ENCODE results near the gene STBD1.
"Not testable (repeated sequence)": the region's sequence is repeated elsewhere in the genome, so short reads cannot be mapped to it uniquely, and the experiment has no call there.

Gene STBD1

DNA sequence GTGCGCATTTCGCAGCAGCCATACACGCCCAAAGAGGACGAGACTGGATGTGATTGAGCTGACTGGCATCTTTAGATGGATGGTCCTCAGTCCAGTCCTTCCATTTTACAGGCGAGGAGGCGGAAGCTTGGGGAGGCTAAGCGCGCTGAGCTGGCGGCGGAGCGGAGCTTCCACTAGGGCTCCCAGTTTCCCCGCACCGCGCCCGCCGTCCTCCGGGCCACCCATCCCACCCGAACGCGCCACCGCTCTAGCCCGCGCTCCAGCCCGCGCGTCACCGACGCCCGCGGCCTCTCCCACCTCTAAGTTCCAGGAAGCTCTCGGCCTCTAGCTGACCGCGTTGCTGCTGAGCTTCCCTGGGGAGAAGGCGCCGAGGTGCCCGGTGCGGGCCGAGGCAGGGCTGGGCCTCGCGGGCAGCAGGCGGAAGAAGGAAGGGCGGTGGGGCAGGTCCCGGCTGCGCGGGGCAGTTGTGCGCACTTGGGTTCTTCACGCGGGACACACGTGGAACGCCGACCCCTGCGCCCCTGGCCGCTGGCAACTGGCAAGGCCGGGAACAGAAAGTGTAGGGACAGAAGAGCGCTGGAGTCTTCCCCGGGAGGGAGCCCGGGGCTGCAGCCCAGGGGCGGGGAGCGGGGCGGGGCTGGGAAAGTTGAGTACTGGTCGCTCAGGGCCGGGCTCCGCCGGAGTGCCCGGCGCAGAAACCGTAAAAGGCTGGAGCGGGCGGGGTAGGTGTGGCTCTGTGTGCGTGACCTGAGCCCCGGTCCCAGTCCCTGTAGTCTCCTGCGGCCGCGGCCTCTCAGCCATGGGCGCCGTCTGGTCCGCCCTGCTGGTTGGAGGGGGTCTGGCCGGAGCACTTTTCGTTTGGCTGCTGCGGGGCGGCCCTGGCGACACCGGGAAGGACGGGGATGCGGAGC is at the start of gene STBD1:
TSS of gene STBD1 (plus strand) at position 763 of the 911 bp plus-strand sequence. CDS start at position 800, 37 bp downstream.
- peak; percentile 58 to 68 for DNase-seq

GRCh38 chr4:76256968-76257367 is 49.6 kb upstream of the STBD1 start:
- DNase-seq: no peak

GRCh38 chr4:76257824-76258223 is 48.7 kb upstream of the STBD1 start:
- no peak for DNase-seq

DNA sequence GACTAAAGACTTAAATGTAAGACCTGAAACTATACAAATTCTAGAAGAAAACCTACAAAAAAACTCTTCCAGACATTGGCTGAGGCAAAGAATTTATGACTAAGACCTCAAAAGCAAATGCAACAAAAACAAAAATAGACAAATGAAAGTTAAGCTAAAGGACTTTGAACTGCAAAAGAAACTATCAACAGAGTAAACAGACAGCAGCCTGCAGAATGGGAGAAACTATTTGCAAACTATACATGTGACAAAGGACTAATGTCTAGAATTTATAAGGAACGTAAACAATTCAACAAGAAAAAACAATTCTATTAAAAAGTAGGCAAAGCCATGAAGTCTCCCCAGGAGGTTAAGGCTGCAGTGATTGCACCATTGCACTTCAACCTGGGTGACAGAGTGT is 46.0 kb upstream of the STBD1 start:
- no peak for DNase-seq

DNA sequence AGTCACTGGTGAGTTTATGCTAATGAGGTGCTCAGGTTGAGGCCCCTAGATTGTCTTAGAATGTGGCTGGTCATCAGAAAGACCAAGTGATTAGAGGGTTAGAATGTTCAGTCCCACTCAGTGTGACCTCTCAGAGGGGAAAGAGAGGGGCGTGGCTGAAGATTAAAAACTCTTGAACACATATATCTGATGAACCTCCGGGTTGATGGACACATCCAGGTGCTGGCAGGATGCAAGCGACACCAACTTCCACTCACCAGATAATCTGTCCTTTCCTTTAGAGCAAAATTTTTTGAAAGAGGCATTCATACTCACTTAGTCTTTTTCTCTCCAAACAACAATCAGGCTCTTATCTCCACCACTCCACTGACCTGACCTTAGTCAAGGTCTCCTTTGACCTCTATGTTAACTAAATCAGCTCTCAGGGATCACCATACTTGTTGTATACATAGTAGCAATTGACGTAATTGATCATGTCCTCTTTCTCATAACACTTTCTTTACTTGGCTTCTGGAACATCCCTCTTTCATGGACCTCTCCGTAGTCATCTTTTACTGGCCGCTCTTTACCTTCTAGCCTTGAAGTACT is 40.8 kb upstream of the STBD1 start:
- no peak for DNase-seq

DNA sequence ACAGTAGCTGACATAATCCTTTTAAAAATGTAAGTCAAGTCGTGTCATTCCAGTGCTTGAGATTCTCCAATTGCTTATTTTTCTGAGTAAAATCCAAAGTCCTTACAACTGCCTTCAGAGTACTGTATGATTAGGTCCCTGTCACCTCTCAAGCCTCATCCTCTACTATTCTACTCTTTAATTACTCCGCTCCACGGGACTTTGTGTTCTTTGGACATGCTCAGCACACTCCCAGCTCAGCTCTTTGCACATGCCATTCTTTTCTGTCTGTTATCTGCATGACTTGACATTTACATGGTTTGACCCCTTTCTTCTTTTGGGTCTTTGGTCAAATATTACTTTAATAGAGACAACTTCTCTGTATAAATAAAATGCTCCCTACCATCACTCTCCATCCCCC is 39.9 kb upstream of the STBD1 start:
- no peak for DNase-seq

GRCh38 chr4:76267811-76268210 is 38.7 kb upstream of the STBD1 start:
- DNase-seq: no peak

DNA sequence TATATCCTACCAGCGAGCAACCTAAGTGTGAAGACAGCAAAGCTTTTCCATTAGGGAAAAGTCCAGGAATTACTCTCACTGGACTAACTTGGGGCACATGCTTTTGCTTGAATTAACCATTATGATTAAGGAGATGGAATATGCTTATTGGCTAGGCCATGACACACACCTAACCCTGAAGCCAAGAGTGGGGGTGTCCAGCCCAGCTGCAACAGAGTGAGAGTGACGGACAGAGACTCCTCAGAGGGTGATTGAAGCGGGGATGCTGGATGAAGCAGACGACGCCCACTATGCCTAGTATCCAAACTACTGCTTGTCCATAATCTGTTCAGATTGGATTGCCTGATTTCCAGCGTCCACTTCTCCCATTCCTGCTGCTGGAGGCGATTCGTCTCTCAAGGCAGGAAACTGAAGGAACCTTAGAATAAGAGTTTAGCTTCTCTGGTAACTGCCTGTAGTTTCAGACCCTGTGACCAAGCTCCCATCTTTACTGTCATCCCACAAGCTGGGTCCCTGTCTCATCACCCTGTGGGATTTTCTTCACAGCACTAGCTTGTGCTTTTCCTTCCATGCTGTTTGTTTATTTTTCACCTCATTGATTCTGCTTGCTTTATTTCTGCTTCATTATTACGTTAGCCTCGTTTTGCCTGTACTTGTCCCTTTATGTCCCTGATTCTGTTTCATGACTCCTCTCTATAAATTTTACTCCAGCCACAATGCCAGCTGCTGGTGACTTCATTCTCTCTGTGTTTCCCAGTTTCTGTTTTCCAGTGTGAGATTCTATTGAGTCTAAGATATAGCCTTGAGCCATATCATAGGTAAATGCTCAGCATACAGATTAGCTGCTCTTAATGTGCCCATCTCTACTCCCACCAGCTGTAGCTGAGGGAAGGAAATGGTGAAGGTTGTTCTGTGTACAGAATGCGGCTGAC is 36.0 kb upstream of the STBD1 start:
- DNase-seq: no peak

GRCh38 chr4:76271248-76271647 is 35.3 kb upstream of the STBD1 start:
- DNase-seq: no peak

DNA sequence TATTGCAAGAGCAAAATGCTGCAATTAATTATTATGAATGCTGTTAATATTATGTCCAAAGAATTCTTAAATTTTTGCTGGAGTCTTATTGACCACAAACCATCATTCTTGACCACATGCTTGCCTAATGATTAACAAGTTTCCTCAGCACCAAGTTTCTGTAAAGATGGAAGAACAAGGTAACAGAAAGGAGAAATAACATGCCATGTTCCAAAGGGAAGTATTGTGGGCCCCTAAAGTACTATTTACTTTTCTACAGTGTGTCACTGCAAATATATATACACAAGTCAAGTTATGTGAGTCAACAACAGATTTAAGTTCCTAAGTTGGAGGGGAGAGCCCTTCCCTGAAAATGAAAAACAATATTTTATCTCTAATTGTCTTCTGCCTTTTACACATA is 34.5 kb upstream of the STBD1 start:
- peak; percentile 21 to 30 for DNase-seq

DNA sequence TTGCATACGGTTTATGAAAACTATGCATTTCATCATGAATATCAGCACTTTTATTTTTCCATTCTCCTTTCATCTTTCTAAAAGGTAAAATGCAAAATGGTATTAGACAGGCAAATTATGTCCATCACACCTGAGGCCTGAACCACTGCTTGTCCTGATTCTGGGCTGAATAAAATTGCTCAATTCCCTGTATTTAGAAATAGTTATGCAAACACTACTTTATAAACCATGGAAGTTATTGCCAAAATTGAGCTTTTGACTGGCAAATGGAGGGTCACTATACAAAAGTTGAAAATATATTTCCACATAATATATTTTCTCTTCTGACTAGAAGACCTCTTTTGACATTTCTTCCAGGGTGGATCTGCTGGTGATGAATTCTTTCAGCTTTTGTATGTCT is 34.0 kb upstream of the STBD1 start:
- DNase-seq: no peak

DNA sequence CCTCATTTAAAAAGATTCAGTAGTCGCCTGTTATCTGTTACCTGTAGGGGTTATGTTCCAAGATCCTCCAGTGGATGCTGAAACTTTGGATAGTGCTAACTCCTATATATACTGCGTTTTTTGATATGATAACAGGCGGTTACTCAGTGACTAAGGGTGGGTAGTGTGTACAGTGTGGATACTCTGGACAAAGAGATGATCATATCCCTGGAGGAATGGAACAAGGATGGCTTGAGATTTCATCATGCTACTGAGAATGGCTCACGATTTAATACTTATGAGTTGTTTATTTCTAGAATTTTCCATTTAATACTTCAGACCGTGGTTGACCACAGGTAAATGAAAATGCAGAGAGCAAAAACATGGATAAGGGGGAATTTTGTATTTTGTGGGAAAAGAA is 33.5 kb upstream of the STBD1 start:
- DNase-seq: no peak

DNA sequence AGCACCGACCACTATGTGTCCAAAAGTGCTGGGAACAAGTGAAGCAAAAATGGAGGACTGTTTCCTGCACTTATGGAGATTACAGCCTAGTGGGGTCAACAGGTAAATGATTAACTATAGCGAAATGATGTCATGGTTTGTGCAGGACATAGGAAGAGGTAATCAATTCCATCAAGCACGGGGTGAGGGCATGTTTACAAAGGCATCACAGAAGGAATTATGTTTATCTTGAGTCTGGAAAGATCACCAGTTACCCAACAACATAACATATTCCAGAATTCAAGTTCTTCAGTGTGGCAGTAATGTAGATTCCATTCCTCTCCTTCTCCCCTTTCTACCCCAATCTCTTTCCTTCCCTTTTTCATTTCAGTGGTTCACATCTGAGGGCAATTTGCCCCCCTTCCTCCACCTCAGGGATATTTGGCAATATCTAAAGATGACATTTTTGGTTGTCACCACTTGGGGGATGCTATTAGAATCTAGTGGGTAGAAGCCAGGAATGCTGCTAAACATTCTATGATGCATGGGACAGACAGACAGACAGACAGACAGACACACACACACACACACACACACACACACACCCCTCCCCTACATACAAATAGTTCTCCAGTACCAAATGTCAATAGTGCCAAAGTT is 30.9 kb upstream of the STBD1 start:
- DNase-seq: peak; percentile 48 to 59

- no peak for DNase-seq
Observed at GRCh38 chr4:76276813-76277212, 29.7 kb upstream of the STBD1 start.

GRCh38 chr4:76277667-76278066 is 28.9 kb upstream of the STBD1 start:
- DNase-seq: no peak

DNA sequence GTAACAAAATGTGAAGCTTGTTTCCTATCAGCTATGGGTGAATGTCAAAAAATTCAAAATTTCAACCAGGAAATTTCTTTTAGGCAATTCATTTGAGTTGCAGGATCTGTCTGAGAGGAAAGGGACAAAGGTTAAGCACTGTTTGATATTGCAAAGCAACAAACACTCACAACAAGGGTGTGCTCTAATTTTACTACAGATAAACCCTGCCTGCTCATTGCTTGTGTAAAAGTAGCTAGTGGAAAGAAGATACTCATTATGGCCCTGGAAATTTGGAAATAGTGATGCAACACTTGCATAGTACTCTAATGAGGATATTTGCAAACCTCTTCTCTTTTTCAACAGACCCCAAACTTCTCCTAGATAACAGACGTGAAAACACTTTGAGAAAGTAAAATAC is 27.9 kb upstream of the STBD1 start:
- DNase-seq: peak; percentile 47 to 69

- no peak for DNase-seq
Observed at GRCh38 chr4:76279462-76279861, 27.1 kb upstream of the STBD1 start.

DNA sequence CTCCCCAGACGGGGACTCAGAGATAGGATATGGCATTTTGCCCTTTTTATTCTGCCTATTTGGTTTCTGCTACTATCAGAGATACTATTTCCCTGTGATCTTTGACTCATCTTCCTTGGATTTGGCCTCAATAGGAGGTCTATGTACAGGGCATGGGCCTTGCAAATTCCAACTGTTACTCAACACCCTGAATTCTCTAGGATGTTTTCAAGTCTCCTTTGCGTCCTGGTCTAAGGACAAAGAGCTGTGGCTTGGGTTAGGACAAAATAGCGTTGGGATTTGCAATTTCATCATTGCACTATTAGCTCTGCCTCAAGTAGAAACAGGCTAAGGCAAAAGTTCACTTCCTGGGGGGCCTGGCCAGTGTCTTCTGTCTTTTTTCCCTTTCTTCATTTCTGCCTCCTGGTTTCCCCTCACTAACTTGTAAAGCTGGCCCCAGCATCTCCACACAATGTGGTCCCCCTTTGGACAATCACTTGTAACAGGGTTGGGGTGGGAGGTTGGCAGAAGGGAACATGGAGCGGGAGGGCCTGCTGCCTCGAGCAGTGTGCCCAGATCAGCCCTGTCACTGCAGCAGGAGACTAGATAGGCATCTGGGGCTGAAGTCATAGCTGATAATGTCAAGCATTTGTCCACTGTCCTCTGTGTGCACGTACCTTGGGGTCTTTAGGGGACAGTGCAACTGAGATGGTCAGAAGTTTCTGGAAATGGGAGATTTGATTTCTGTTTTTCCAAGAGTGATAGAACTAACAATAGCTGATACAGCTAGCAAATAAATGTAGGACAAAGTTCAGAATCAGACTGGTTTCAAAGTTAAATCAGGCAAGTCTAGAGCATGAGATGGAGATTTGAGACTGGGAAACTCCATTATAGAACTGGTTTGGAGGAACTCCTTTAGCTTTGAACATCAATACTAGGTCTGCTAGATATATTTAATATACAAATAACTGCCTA is 25.8 kb upstream of the STBD1 start:
- DNase-seq: no peak

- DNase-seq: not testable (repeated sequence)
Observed at GRCh38 chr4:76281594-76281993, 24.9 kb upstream of the STBD1 start.

DNA sequence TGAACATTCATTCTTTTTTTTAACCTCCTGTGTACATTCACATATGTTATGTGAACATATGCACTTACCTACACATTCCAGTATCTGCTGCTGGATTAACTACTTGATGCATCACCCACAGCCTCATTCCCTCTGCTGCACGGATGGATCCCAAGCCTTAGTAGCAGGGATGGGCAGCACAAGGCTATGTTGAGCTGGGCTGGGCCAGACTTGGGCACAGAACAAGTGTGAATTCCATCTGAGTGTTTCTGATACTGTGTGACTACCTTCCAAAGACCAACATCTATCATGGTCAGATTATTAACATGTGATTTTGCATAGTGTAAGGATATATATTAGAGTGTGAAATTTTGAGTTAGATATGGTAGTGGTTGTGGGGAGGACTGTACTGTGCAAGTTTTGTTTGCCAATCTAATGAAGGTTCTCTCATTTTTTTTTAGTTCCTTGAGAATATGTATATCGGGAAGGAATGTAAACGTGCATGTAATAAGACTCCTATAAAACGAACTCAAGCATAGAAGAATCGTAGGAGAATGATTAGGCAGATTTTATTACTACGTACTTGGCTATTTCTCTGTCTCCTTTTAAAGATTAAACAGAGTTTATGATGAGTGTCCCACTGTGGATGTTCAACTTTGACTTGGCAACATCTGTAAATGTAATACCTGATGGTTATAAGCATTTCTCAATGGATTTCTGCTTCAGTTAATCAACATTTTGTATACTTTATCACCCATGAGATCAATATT is 23.4 kb upstream of the STBD1 start:
- no peak for DNase-seq

- no peak for DNase-seq
Observed at GRCh38 chr4:76283900-76284299, 22.6 kb upstream of the STBD1 start.

Data from AML-193 (cell line).